Caki2 (cell line): ENCODE measurements around the gene SNAPC3. TPM values are rescaled to one million over a fixed set of nuclear protein-coding genes. Genes with fewer than 3 reads are reported as not detected.
"Not testable (repeated sequence)": the region's sequence is repeated elsewhere in the genome, so short reads cannot be mapped to it uniquely, and the experiment has no call there.

Source experiments
- DNase-seq: peaks from one replicate; pipeline ENCODE4 v3.0.0-alpha.2; 2015; ENCODE audit warnings: low read depth
- in situ Hi-C: cut with HindIII; loops from 2 replicates; pipeline ENCODE4 v1.10.0; 2016; ENCODE audit warnings: low sequenced_read_pairs, low pct_unique_long_range_greater_than_20kb, mixed read lengths
- total RNA-seq: library from RNA; depleted of rRNA; stranded (reverse); fragments of >200 nt; shearing (Covaris generic); gene quantifications from 2 replicates; pipeline ENCODE4 v1.2.3, GENCODE V29; 2014; ENCODE audit warnings: low replicate concordance

The SNAPC3 gene
- total RNA-seq, 1 experiment from 2014 or later = 26.7 TPM

DNA sequence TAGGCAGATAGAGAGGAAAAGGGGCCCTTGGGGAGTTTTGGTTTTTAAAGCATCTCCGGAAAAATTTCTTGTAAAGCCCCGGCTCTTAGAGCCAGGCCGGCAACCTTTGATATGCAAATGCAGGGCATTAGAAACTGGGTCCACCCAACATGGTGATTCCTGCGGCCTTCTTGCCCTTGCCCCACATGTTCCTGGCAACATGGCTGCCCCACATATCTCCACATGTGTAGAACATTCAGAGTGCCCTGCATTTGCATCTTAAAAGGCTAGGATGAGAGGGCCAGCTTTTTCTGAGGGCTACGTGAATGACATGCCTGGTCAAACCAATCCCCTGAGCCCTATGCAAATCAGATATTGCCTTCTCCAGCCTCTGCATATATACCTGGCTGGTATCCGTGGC lies 5.0 kb upstream of the SNAPC3 start:
- no peak for DNase-seq
- in situ Hi-C loops = no loop called here

DNA sequence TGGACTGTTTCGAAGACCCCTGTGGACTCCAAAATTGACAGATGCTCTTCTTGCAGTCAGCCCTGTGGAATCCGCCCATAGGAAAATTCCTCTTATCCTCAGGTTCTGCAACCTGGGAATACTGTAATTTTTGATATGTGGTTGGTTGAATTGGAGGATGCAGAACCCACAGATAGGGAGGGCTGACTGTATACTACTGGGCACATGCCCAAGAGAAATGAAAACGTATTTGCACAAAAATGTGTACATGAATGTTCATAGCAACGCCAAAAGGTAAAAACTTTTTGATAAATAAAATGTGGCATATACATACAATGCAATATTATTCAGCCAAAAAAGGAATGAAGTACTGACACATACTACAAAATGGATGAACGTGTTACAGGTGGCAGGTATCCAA lies 1.9 kb upstream of the SNAPC3 start:
- no peak for DNase-seq
- in situ Hi-C loops = no loop called here

DNA sequence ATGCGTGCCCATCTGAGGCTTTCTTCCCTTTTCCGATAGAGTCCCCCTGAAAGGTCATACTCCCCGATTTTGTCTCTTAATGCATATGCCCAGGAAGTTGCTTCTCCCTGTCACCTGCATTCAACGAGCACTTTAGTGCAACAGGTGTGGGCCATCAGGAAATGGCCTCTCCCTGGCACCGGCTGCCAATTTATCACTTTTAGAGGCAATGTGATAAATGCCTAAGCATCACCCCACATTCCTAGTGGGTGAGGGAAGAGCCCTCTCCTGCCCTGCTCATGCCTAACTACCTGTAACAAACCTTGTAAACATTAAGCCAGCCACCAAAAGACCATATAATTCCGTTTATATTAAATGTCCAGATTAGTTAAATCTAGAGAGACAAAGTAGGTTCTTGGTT lies 1.1 kb upstream of the SNAPC3 start:
- DNase-seq = no peak
- in situ Hi-C loops = no loop called here

DNA sequence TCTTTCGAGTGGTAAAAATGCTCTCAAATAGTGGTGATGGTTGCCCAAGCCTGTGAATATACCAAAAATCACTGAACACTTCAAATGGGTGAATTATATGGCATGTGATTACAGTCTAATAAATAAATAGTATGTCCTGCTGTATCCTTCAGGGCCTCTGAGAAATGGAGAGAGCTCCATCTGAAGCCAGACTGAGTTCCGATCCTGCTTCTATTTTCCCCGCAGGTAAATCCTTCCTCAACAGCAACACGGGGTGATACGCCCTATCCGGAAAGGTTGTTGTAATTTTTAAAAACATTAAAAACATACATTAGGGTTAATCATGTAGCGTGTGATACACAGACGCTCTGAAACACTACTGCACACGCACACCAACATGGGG lies 695 bp upstream of the SNAPC3 start:
- in situ Hi-C loops = no loop called here
- no peak for DNase-seq

DNA sequence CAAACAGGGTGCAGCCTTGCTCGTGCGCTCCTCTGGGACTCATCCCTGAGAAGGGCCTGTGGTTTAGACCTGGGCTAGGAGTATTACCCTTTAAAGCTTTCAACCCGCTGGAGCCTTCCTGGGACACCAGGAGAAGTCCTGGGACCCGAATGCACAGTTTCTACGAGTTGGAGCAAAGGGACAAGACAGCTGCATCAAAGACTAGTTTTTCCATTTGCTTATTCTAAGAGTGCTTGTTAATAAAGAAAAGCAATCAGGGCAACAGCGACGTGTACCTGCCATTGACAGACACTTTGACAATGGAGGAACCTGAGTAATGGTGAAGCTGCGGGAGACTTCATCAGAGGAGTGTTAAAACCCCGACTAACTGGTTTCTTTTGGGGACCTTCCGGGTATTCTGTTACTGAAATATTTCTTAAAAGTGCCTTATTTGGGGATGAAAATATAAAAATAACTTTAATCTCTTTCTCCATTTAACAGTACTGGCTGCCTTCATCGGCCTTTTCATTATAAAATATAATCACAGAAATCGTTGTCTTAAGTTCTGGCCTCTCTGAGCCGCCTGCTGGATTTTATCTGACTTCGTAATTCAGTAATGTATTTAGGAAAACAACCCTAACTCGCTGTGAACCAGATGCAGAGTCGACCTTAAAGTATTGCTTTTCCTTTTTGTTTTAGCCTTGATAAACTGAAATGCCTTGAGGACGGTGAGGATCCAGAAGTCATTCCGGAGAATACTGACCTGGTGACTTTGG lies 732 bp downstream of the SNAPC3 start:
- no peak for DNase-seq
- in situ Hi-C loops = no loop called here

DNA sequence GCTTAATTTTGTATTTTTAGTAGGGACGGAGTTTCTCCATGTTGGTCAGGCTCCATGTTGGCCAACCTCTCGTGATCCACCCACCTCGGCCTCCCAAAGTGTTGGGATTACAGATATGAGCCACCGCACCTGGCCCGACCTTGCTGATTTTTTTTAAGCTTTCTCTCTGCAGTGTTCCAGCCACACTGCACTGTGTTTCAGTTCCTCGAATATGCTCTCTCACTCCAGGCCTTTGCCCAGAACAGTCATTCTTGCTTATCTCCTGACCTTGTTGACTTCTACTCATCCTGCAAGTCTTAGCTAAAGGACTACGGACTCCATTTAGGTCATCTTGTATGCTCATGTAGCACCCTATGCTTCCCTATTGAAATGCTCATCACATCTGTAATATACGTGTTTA lies 3.3 kb downstream of the SNAPC3 start:
- in situ Hi-C loops = no loop called here

DNA sequence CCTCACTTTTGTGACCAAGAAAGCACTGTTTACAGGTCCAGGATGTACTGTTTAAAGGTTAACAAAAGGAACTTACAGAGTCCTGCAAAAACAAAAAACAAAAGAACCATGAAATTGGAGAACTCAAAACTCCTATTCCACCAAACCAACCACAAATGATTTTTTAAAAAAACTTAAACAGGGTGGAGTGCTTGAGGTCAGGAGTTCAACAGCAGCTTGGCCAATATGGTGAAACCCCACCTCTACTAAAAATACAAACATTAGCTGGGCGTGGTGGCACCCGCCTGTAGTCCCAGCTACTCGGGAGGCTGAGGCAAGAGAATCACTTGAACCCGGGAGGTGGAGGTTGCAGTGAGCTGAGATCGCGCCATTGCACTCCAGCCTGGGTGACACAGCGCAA lies 5.0 kb downstream of the SNAPC3 start:
- in situ Hi-C loops, DNase-seq: not testable (repeated sequence)

More for the DNA sequence above, 3.3 kb downstream of the SNAPC3 start:
- no peak for DNase-seq

DNA sequence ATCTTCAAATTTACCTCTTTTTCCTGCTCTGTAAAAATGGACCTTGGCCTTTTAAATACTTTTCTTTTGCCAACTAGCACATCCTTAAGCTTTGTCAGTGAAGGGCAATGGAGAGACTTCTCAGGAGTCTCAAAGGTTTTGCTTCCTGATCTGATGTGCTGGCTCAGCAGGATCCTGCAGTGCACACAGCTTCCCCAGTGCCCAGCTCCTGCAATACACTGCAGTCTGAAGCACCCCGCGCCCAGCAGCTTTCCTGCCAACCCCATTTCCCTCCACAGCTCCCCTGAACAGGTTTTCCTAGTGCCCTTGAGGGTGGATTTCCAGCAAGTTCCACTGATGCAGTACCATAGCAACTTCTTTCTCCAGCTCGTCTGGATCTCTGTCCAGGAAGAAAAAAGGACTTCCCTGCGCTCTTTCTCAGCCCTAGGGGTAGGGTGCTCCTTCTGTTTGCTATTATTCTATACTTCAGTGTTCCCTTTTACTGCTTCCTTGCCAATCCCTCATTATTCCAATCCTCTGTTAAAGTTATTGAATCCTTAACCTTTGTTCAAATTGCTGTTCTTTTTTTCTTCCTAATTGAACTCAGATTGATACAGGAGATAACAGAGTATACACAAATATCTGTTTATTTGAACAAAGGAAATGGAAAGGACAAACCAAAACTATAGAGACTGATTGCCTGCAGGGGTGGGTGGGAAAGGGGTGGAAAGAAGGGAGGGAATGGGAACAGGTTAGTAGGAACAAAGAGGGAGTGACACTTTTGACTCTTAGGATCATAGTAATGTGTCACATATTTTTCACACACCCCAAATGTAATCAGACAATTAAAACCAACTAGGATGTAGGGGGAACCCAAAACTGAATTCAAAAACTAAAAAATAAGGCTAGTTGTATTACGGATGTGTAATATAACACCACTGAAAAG lies 8.5 kb downstream of the SNAPC3 start:
- no peak for DNase-seq
- in situ Hi-C loops = no loop called here

DNA sequence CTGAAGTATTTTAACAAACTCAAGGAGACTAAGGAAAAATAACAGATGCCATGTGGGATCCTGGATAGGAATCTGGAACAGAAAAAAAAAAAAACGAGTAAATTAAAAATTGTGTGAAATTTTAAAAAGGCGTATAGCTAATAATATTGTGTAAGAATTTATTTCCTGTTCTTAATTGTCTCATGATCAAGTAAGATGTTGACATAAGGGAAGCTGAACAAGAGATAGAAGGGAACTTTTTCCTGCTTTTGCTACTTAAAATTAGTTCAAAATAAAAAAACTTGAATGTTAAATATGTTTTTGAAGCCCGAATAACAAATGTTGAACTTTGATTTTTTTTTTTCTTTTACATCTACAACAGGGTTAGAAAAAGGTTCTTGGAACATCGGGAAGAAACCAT lies 10.5 kb downstream of the SNAPC3 start:
- no peak for DNase-seq
- in situ Hi-C loops = no loop called here

DNA sequence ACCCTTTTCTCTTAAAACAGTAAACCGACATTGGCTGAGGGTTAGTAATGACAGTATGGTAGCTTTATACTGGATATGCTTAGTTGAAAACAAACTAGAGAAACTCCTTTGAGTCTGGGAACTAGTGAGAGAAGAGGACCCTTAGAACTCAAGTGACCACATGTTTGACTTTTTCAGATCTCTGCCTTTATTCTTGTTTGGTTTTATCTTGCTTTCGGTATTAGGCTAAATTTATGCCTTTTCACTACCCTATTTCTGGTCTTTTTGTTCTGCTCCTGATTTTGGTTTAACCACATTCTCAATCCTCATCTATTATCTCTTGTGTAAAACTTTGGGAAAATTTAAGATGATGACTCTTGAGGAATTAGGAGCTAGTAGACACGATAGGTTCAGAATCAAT lies 11.0 kb downstream of the SNAPC3 start:
- in situ Hi-C loops = no loop called here
- no peak for DNase-seq

DNA sequence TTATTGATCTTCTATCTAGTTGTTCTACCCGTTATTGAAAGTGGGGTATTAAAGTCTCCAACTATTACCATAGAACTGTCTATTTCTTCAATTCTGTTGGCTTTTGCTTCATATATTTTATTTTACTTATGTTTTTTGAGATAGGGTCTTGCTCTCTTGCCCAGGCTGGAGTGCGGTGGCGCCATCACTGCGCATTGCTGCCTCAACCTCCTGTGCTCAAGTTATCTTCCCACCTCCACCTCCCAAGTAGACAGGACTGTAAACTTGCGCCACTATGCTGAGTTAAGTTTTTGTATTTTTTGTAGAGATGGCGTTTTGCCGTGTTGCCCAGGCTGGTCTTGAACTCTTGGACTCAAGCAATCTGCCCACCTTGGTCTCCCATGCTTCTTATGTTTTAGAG lies 16.2 kb downstream of the SNAPC3 start:
- DNase-seq = no peak
- in situ Hi-C loops = no loop called here

DNA sequence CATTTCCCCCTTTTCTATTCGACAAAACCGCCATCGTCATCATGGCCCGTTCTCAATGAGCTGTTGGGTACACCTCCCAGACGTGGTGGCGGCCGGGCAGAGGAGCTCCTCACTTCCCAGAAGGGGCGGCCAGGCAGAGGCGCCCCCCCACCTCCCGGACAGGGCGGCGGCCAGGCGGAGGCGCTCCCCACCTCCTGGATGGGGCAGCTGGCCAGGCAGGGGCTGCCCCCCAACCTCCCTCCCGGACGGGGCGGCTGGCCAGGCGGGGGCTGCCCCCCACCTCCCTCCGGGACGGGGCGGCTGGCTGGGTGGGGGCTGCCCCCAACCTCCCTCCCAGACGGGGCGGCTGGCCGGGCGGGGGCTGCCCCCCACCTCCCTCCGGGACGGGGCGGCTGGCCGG lies 19.2 kb downstream of the SNAPC3 start:
- DNase-seq, in situ Hi-C loops: not testable (repeated sequence)

DNA sequence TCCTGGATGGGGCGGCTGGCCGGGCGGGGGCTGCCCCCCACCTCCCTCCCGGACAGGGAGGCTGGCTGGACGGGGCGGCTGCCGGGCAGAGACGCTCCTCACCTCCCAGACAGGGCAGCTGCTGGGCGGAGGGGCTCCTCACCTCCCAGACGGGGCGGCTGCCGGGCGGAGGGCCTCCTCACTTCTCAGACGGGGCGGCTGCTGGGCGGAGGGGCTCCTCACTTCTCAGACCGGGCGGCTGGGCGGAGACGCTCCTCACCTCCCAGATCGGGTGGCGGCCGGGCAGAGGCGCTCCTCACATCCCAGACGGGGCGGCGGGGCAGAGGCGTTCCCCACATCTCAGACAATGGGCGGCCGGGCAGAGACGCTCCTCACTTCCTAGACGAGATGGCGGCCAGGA lies 19.6 kb downstream of the SNAPC3 start:
- DNase-seq, in situ Hi-C loops: not testable (repeated sequence)

DNA sequence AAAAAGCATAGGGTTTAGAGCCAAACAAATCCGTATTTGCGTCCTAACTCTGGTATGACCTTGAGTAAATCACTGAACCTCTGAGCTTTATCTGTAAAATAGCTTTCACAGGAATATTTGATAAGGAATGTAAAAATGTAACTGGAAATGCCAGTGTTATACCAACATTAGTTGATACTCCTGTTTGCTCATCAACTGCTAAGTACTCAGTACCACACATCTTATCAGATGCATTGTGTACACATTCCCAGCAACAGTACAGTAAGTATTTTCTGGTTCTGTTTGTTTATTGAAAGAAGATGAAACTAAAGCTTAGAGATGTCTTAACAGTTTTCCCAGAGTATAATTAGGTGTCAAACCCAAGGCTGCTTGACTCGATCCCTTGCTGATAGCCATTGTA lies 21.5 kb downstream of the SNAPC3 start:
- in situ Hi-C loops = no loop called here
- no peak for DNase-seq

DNA sequence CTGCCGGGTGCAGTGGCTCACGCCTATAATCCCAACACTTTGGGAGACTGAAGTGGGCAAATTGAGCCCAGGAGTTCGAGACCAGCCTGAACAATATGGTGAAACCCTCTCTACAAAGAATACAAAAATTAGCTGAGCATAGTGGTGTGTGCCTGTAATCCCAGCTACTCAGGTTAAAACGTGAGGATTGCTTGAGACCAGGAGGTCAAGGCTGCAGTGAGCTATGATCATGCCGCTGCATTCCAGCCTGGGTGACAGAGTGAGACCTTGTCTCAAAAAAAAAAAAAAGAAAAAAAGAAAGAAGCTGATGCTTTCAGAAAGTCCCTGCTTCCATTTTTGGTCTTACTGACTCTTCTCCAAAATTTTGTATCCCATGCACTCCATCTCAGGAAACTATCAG lies 31.3 kb downstream of the SNAPC3 start:
- no peak for DNase-seq
- in situ Hi-C loops = no loop called here

DNA sequence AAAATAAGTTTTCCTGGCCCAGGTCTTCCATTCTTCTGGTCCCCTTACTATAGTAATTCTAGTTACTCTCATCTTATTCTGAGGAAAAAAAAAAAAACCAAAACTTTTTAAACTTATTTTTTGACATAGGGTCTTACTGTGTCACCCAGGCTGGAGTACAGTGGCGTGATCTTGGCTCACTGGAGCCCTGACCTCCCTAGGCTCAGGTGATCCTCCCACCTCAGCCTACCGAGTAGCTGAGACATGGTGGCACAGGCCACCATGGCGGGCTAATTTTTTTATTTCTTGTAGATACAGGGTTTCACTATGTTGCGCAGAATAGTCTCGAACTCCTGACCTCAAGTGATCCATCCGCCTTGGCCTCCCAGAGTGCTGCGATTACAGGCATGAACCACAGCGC lies 38.4 kb downstream of the SNAPC3 start:
- no peak for DNase-seq
- in situ Hi-C loops = no loop called here

DNA sequence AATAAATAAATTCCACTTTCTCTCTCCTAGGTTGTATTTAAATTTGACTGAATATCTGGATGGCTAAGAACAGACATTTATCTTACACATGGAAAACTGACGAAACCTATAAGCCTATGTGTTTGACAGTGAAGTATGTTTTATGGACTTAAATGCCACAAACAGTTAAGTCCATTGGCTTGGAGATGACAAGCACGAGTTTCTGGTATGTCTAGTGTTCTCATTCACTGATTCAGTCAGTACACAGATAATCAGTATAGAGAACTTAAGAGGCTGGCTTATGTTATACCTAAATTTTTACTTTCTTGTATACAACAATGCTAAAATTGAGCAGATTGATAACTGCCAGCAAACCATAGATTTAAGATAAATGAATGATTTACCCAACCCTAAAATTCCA lies 38.9 kb downstream of the SNAPC3 start:
- no peak for DNase-seq
- in situ Hi-C loops = no loop called here

DNA sequence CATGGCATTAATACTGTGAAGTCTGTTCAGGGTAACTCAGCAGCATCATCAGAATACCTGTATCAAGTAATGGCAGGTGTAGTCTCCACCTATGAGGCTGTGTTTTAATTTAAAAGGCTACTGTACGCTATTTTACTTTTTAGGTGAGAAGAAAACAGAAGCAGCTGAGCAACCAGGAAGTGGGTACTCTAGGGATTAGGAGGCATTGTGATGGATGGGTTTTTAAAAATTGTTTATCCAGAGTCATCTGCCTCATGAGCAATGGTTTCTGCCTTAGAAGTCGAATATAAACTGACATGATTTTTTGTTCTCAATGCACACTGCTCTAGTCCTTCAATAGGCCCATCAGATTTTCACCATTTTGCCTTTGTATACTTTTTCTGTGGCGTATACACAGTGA lies 45.5 kb downstream of the SNAPC3 start:
- DNase-seq = no peak
- in situ Hi-C loops = no loop called here

DNA sequence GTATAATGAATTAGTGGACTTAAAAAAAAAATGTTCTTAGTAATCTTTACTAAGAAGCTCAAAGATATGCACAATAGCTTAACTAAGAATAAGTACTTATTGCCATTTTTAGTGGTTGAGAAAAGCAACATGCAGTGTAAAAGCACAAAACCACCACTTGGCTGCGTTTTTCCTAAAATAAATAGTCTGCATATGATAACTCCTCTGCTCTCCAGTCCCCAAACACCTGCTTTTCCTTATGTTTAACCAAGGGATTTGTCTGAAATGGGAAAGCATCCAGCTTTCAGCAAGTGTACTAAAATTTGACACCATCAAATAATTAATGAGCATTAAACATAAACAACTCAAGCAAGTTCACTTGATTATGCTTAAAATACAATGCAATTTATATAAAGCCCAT lies 46.7 kb downstream of the SNAPC3 start:
- in situ Hi-C loops = no loop called here
- no peak for DNase-seq

DNA sequence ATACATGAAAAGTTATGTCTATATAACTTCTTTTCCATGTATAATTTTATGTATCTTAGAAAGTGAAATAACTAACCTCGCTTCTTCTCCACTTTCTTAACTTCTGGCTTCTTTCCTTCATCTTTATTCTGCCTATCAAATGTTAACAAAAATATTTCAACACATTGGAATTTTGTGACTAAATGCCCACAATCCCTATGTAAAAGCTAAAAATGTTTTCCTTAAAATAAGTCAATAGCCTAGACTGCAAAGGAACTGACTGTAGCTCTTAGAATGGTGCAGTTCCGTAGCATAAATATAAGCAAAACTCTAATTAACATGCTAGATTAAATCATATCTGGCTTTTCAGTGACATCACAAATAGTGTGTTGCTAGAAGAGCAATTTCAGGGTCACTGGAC lies 47.2 kb downstream of the SNAPC3 start:
- in situ Hi-C loops = no loop called here
- DNase-seq = no peak
